Adrenal gland (tissue), 5 donors: Measurements from ENCODE around the gene LGI2.

ENCODE experiments used
- CTCF ChIP-seq, 6 experiments: fragments of 450-650 bp in 4 of 6; fragments of 200-600 bp in 2 of 6; sonication (generic) in 1 of 6; IDR thresholded peaks; 1 replicate in 5 of 6; 2 replicates in 1 of 6; pipeline versions ENCODE4 v1.5.1 to v1.8.0; 2016 to 2021; ENCODE audit warnings: antibody characterized with exemption in 6 of 6, mild to moderate bottlenecking in 2 of 6, moderate library complexity in 1 of 6
- POLR2A ChIP-seq, 2 donors: fragments of 450-650 bp; IDR thresholded peaks; one replicate each; pipeline ENCODE4 v1.6.1; 2017; ENCODE audit warnings: antibody characterized with exemption in 2 of 2, mild to moderate bottlenecking in 2 of 2, moderate library complexity in 1 of 2
- donor health status: DM: no; HTN: no; CAD: no.

- TF ChIP-seq POLR2A (IDR thresholded peaks at IDR 0.05) (no peak), CTCF (IDR thresholded peaks at IDR 0.05) (no peak)
These were observed 35.3 kb upstream of the LGI2 start for GRCh38 chr4:25065932-25066590.
